Endometrium (tissue), 2 donors: ENCODE data around the gene AK4.
"Not testable (repeated sequence)": the region's sequence is repeated elsewhere in the genome, so short reads cannot be mapped to it uniquely, and the experiment has no call there.

Experiments used
- FAIRE-seq: peaks from 2 replicates; lab custom pipeline; 2012; peaks lifted over from hg19 to GRCh38; lab: Jason Lieb, UNC
- donor health status: control.
- donor health status: control.

Gene AK4

DNA sequence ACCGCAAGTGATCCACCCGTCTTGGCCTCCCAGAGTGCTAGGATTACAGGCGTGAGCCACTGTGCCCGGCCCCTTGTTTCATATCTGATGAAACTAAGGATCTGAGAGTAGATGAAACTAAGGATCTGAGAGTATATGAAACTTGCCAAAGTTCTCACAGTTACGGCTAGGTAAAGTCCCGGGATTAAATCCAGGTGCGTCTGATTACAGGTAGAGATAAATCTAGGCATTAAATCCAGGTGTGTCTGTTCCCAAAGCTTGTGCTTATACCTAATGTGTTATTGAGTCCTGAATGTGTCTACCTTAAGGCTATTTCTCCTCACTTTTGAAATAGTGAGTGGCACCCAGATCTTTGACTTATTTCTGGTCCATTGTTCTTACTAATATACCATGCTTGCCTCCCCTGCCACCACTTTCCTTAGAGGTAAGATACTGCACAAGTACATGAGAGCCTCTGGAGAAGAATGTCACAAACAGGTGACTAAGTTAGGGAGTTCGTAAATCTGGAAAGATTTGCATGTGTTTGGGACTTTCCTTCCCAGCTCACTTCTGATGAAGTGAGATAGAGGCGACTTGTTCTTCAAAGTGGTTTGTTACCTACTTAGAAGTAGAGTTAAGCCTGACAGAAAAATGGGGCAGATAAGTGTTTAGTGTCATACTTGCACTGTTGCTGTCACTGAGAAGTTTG is 66.5 kb downstream of the AK4 start:
- no peak for FAIRE-seq

DNA sequence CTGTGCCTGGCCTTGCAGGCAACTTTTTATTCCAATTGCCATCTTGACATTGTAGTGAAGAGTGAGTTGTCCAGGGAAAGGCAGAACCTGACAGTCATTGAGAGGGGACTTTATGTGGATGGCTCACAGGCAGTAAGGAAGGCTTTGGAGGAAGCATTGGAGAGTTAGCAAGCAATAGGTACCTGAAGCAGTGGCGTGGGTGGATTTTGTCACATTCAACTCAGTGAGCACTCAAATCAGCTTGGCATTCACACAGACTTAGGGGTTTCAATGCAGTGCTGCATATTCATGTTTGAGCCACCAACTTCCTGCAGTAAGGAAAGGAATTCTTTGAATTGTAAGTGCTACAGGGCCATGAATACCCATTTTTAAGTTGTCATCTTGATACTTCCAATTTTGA is 69.0 kb downstream of the AK4 start:
- FAIRE-seq = no peak

DNA sequence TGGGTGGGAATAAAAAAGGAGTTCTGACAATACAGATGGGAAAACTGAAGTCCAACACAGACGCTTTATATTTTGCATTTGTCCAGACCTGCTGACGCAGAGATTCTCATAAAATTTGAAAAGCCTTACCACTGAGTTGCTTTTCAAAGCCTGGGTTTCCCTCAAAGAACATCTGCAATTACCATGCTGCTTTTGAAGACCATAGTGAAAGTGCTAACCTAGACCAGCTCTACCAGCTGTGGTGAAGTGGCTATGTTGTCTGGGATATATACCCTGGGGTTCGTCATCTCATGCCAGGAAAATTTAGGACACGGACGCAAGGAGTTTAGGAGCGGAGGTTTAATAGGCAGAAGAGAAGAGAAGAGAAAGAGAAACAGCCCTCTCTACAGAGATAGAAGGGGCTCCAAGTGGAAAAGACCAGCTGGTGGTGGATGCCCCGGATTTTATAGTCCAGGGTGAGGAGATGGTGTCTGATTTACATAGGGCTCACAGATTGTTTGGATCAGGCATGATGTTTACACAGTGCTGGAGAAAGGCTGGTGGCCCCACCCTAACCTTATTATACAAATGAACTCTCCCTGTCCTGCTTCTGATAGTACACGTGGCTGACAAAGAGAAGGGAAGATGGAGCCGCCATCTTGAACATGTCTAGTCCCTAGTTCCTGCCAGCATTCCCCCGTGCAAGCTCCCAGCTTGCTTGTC is 73.8 kb downstream of the AK4 start:
- no peak for FAIRE-seq

DNA sequence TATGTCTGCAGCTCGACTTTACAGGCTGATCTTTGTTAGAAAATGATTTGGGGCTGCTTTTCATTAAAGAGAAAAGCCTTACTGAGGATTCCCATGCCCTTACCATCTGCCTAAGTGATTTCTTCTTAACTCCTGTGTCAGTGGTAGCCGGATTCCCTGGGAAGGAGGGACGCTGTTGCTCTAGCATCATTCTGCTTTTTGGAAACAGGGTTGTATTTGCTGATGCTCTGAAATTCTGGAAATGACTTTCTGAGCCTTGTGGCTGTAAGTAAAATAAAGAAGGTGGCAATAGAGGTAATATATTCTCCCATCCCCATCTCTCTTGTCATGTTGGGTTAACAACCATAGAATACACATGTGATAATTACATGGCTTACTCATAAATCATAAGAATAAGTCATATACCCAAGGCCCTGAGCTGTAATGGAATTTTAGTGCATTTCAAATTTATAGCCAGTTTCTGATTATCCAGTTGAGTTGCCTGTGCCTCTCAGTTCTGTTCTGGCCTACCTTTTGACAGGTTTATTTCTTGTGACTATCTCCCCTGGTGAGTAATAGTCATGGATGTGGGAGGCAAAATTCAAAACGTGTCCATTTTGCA is 74.4 kb downstream of the AK4 start:
- no peak for FAIRE-seq

DNA sequence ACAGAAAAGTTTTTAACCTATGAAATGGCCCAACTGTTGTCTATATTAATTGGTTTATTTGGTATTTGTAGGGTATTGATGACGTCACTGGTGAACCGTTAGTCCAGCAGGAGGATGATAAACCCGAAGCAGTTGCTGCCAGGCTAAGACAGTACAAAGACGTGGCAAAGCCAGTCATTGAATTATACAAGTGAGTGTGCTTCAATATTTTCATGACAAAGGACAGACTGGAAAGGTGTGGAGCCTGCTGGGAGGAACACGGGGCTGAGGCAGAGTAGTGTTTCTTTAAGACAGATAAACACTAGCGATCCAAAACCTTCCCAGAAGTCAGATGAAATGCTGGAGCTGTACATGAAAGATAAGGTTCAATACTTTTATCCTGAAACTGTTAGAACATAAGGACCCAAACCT is 76.7 kb downstream of the AK4 start:
- FAIRE-seq = no peak

DNA sequence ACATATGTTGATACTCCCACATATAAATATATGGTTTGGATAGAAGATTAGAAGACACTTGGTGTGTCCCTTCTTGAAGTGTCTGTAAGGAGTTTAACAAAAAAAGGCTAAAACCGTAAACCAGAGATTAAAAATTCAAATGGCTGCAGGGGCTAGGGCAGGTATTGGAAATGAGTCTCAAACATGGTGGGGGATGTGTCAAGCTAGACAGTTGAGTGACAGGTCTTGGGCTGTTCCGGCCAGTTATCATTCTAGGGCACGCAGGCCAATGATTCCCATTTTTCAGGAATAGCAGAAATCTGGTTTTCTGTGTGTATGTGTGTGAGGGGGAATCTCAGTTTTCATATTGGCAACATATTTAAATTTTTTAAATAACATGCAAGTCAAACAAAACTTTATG is 77.2 kb downstream of the AK4 start:
- no peak for FAIRE-seq

DNA sequence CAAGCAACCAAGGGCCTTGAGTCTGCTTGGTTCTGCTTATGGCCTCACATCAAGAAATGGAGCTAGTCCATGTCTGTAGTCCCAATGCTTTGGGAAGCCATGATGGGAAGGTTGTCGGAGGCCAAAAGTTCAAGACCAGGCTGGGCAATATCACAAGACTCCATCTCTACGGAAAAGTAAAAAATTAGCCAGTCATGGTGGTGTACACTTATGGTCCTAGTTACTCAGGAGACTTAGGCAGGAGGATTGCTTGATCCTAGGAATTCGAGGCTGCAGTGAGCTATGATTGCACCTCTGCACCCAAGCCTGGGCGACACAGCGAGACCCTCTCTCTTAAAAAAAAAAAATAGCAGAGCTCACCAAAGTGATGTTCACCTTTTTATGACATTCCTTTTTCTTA is 81.2 kb downstream of the AK4 start:
- no peak for FAIRE-seq

DNA sequence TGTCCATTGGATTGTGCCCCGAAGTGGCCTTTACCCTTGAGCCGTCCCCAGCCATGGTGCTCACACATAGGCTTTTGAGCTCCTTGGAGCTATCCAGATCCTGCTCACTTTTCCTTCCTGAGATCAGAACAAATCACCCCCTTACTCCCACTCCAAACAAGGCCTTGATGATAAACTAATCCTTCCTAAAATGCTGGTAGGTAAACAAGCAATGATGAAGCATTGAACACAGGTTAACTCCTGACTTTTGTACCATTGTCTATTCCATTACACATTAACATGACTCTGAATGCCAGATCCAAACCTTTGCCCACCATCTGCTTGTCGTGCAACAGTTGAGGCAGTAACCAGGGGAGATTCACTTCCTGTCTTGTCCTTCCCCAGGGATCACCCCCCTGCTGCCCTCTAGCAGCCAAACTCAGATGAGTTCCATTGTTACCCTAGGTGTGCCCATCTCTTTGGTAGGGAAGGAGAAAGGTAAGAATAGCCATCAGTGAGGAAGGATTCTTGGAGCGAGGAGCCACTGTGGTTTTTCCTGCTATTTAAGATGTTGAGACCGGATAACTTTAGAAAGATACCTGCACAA is 81.8 kb downstream of the AK4 start:
- FAIRE-seq = no peak

DNA sequence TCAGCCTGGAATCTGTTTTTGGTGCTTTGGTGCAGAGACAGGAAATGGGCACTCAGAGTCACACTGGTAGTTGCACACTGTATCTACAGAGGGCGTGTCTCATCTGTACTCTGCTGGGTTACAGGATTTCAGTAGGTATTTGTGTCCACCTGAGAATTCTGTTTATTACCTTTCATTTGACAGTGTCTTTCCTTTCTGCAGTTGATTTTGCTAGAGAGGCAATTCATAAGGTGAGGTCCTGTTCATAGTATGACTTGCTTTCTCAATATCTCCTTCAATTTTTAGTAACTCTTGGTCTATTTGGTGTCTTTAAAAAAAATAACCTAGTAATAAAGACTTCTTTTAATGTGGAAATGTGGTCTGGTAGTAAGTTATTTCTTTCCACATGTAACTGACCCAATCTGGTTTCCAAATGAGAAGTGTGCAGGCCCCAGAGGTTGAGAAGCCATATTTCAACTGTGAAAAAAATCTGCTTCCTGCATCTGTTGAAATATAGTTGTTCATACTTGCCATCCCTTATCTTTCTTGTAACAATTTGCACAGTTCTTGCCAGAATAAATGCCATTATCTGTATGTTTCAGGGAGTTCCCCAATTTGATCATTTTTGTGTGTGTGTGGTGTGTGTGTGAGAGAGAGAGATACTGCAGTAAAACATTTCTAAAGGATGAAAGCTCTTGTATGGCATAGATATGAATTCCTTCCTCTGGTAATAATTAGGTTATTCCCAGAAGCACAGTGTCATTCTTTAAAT is 82.9 kb downstream of the AK4 start:
- no peak for FAIRE-seq

DNA sequence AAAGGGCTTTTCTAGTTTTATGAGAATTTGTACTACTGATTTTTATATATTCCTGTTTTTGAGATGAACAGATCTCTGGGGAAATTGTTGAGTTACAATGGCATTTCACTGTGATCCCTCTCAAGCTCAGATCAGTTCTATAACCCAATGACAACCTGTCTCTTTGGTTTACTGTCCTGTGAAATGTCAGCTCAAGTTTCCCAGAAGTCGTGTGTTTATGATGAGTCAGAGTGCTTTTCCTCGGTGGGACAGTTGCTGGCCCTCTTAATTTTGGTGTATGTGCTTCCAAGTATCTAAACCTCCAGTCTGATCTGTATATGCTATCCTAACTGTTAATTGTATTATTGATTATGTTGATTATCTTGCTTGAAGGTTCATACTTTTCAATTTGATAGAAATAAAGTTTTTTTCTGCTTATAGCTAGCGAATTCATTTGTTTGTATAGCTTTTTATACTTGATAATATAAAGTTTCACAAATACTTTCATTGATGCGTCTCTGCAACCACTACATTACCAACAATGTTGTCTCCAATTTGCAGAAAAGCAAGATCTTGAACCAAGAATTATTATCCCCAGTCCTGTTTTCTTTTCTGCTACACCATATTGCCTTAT is 83.8 kb downstream of the AK4 start:
- no peak for FAIRE-seq

DNA sequence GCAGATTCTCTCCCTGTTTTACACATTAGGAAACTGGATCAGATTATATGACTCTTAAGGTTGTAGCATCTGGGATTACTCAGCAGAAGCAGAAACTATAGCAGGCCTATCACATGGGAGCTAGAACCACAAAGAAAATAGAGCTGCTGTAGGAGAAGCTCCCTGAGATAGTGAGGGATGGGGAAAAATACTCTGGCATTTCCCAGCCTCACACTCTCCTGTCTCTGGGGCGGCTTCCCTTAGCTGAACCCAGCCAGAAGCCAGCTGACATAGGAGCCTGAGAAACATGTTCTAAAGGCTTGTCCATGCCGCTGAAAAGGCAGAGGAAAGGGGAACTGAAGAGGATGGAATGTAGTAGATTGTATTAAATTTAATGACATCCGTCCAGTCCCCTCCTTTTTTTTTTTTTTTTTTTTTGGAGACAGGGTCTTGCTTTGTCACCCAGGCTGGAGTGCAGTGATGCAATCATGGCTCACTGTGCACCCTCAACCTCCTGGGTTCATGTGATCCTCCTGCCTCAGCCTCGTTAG is 84.5 kb downstream of the AK4 start:
- no peak for FAIRE-seq

DNA sequence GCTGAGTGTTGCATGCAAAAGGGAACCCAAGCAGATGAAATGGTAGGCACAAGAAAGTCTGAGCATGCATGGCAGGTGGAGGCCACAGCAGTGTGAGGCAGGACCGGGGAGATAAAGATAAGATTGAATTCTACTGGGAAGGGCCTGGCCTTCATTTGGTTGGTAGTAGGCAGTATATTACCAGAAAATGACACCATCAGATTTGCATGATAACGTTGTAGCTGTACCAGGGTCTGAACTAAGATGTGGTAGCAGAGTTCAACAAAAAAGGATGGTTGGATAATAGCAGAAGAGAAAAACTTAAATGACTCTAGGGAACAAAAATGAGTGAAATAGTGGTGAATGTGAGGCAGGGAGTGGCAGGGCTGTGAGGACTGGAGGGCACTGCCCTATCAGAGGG is 85.8 kb downstream of the AK4 start:
- FAIRE-seq = no peak

DNA sequence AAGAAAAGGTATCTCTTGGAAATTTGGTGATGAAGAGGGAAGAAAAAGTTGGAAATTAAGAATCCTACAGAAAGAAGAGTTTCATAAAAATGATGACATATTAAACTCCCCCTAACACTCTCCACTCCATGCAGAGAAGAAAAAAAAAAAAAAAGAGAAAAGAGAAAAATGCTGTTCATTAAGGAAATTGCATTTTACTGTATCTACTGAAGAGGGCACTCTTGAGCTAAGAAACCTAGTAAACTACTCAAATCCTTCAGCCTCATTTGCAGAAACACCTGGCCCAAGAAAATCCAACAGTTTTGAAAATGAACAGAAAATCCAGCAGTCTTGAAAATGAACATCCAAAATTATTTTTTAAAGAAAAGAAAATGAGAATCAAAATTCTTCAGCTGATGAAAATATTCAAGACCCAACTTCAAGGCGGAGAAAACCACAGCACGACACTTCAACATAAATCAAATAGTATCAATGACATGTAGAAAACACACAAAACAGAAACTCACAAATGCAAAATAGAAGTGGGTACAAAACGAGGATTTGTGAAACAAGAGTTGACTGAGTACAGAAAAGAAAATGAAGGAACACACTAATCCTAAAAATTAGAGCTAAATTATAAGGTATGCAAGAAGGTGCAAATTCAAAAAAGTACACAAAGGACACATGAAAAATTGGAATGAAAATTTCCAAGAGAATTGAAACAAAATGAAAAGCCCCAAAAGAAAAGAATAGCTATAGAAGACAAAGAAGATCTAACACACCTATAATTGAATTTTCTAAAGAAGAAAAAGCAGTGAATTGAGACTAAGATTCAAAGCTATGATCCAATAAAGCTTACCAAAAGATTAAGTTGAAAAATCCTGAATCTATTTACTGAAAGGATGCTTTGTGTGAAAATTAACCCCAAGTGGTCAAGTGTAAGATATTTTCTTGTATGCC is 88.1 kb downstream of the AK4 start:
- FAIRE-seq = no peak

DNA sequence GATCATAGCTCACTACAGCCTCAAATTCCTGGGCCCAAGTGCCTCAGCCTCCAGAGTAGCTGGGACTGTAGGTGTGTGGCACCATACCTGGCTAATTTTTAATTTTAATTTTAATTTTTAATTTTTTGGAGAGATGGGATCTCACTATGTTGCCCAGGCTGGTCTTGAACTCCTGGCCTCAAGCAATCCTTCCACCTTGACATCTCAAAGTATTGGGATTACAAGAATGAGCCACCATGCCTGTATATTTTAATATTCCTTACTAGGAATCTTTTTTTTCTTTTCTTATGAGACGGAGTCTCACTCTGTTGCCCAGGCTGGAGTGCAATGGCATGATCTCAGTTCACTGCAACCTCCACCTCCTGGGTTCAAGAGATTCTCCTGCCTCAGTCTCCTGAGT is 89.1 kb downstream of the AK4 start:
- FAIRE-seq = not testable (repeated sequence)

DNA sequence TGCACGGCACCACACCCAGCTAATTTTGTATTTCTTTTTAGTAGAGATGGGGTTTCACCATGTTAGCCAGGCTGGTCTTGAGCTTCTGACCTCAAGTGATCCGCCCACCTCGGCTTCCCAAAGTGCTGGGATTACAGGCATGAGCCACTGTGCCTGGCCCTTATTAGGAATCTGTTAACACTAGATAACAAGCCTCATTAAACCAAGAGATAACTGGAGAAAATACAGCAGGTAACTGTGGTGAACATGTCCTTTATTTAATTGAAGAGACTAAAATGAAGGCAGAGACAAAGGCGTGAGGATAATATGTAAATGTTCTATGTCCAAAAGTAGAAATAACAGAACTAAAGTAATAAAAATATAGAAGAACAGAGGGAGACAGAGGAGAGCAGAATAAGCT is 89.5 kb downstream of the AK4 start:
- FAIRE-seq = no peak

DNA sequence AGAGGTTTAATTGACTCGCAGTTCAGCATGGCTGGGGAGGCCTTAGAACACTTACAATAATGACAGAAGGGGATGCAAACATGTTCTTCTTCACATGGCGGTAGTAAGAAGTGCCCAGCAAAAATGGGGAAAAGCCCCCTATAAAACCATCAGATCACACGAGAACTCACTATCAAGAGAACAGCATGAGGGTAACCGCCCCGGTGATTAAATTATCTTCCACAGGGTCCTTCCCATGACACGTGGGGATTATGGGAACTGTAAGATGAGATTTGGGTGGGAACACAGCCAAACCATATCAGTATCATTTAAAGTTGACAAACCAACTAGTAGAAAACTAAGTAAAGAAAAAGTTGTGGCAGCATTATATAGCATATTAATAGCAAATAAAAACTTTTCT is 90.0 kb downstream of the AK4 start:
- FAIRE-seq = no peak

DNA sequence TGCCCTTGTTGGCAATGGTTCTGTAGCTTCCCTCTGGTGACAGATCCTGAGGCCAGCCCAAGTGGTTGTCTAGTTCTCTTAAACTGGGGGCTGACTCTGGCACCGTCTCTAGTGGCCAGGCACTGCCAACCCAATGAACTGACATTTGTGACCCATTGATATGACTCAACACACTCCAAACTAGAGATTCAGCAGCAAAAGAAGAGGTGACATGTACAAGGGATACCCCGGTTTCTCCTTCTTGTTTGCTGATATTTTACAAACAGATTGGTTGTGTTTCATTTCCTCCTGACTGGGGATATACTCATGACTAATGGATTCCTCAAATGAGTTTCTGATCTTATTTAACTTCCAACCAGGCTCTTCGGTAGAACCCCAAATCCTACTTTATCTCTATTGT is 95.5 kb downstream of the AK4 start:
- FAIRE-seq = no peak

DNA sequence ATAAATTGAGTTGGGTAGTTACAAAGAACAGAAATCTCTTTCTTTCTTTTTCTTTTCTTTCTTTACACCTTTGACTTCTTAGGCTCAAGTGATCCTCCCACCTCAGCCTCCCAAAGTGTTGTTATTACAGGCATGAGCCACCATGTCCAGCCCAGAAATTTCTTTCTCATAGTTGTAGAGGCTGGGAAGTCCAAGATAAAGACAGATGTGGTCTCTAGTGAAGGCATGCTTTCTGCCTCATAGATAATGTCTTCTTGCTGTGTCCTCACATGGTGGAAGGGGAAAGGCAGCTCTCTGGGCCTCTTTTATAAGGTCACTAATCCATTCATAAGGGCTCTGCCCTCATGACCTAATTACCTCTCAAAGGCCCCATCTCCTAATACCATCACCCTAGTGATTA is 97.3 kb downstream of the AK4 start:
- no peak for FAIRE-seq

DNA sequence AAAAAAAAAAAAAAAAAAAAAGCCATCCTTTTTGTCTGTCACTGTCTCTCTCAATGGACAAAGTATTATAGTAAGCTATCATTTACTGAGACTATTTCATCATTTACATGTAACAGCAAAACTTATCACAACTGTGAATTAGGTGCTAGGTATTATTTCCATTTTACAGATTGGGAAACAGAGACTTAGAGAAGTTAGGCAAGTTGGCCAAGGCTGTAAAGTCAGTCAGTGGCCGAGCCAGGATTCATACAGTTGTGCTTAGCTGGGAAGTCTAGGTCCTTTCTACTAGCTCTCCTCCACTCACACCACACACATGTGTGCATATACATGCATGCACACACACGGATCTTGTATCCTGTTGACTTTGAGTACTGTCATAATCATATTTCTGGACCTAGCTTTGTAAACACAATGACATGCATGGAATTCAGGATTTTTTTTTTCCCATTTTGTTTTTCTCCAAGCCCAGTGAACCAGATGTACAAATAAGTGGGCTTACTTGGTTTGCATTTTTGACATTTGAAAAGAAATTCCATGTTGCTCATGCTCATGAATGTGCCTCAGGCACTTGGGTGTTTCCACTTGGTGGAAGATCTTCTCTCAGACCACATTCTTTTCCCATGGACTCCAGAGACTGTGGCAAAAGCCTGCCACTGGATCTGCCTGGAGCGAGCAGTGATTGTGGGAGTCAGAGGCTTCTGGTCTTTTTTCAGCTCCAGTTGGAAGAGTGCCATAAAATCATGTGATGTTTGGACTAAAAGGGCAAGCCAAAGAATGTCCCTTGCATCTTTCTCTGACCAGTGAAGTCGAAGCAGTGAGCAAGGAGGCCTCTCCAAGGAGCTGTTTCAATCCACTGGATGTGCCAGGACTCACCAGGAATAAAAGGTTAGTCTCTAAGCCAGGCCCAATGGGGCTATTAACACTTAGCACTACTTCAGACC is 99.7 kb downstream of the AK4 start:
- FAIRE-seq = no peak

DNA sequence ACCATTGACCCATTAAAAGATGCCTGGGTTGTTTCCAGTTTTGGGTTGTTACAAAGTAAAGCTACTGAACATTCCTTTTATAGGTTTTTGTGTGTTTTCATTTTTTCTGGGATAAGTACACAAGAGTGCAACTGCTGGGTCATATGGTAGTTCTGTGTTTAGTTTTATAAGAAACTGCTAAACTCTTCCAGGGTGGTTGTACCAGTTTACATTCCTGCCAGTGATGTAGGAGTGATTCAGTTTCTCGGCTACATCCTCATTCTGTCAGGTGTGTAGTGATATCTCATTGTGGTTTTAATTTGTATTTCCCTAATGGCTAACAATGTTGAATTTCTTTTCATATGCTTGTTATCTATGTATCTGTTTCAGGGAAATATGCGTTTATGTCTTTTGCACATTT is 102.8 kb downstream of the AK4 start:
- no peak for FAIRE-seq
